Measurements from ENCODE around the gene TRIM65. TPM values are rescaled to one million over a fixed set of nuclear protein-coding genes. Genes with fewer than 3 reads are reported as not detected.
A peak's percentile ranks its signal among the peaks of the same experiment; 100 is the strongest.

TRIM65 gene
- total and polyA plus RNA-seq, 12 donors, result 4.1 to 46.9 (median 14.5) TPM

GRCh38 chr17:75845058-75845711 lies 51.6 kb downstream of the TRIM65 start:
- peaks cover 30 to 57% of the 10 kb centered on the region in 2 donors for H3K4me1 ChIP-seq (replicated peaks in 1 of 2)
- WGBS, 4 donors, result 14 to 23% (median 20%) methylated on average over 10 to 21 of the region's 21 CpGs; no CpG with 5 or more reads in 1 of the 4 donors
- peaks cover 0 to 43% of the 10 kb centered on the region in 2 donors for H3K36me3 ChIP-seq (replicated peaks in 1 of 2)
- H3K4me3 ChIP-seq, result no peak overlapping the region
- H3K27ac ChIP-seq, result peak overlapping the region; percentile 71 to 97 (median 89)
- no peaks in the 10 kb centered on the region for H3K27me3 ChIP-seq
- intact Hi-C loops (cut with DNase I), result no loop called here
- H3K9me3 ChIP-seq (replicated peaks in 1 of 3), result no peaks in the 10 kb centered on the region
- peak; percentile 93 to 99 (median 98) for DNase-seq
- peak; percentile 74 to 99 (median 98) for TF ChIP-seq CTCF (IDR thresholded peaks at IDR 0.05)
- peak; percentile 6 to 59 for TF ChIP-seq POLR2A (IDR thresholded peaks at IDR 0.05)

- Histone ChIP-seq H3K9me3 (replicated peaks in 1 of 3) (no peaks in the 10 kb centered on the region), H3K27me3 (no peaks in the 10 kb centered on the region), H3K4me1 (replicated peaks in 1 of 2) (peaks cover 30 to 51% of the 10 kb centered on the region in 2 donors), H3K4me3 (peak overlapping the region in 1 of 4 donors; percentile 30), H3K36me3 (replicated peaks in 1 of 2) (peaks cover 0 to 39% of the 10 kb centered on the region in 2 donors), H3K27ac (peak overlapping the region; percentile 71 to 97 (median 89))
- whole genome bisulfite sequencing, 4 donors, result 22 to 46% (median 27%) methylated on average over 3 to 14 of the region's 14 CpGs
- intact Hi-C loops (cut with DNase I), result no loop called here
- TF ChIP-seq POLR2A (IDR thresholded peaks at IDR 0.05), result no peak
- no peak for TF ChIP-seq CTCF (IDR thresholded peaks at IDR 0.05)
- peak; percentile 66 to 82 (median 80) for DNase-seq
These were observed 52.2 kb downstream of the TRIM65 start for GRCh38 chr17:75844530-75845057.

GRCh38 chr17:75843577-75844529 lies 52.9 kb downstream of the TRIM65 start, which contains the start of gene UNC13D:
Gene UNC13D, minus strand, starts transcription at chr17:75844404. Its CDS starts 67 bp downstream, at chr17:75844337.
- TF ChIP-seq POLR2A (IDR thresholded peaks at IDR 0.05) (no peak), CTCF (IDR thresholded peaks at IDR 0.05) (no peak)
- no peaks in the 10 kb centered on the region for H3K9me3 ChIP-seq (replicated peaks in 1 of 3)
- no peaks in the 10 kb centered on the region for H3K27me3 ChIP-seq
- peaks cover 0 to 32% of the 10 kb centered on the region in 2 donors for H3K36me3 ChIP-seq (replicated peaks in 1 of 2)
- WGBS, 4 donors, result 50 to 82% (median 67%) methylated on average over 7 to 35 of the region's 35 CpGs
- peak in 6 of 7 donors; percentile 55 to 79 (median 66) for DNase-seq
- peaks cover 23 to 44% of the 10 kb centered on the region in 2 donors for H3K4me1 ChIP-seq (replicated peaks in 1 of 2)
- peak within 1 kb of the TSS; percentile 71 to 97 (median 89) for H3K27ac ChIP-seq
- intact Hi-C loops (cut with DNase I), result no loop called here
- H3K4me3 ChIP-seq, result peak within 1 kb of the TSS in 1 of 4 donors; percentile 30

Measured in adrenal gland (tissue), 12 donors.